HEK293 (cell line): Measurements from ENCODE around the gene ABLIM2.
A peak's percentile ranks its signal among the peaks of the same experiment; 100 is the strongest.

ENCODE experiments used
- CTCF ChIA-PET: fragments of 350-600 bp; formaldehyde crosslinking; extraction: SDS; loops from one replicate; lab custom pipeline; 2021; ENCODE audit warnings: antibody characterized with exemption; lab: Yijun Ruan, JAX
- POLR2A ChIA-PET: fragments of 300-600 bp; formaldehyde crosslinking; extraction: SDS; loops from one replicate; lab custom pipeline; 2020; ENCODE audit warnings: antibody characterized with exemption, inconsistent platforms; lab: Yijun Ruan, JAX
- H3K27ac ChIP-seq: fragments of 200-500 bp; sonication (Bioruptor generic); 2 replicates; pipeline ENCODE4 v1.5.1; 2014; ENCODE audit warnings: low read depth, low read length, control low read depth, inconsistent platforms; ENCODE audit errors: extremely low read depth
- H3K36me3 ChIP-seq, 2 experiments: fragments of 200-500 bp in 1 of 2; sonication (Bioruptor generic) in 1 of 2; 1 replicate in 1 of 2; 2 replicates in 1 of 2; pipeline ENCODE4 v1.5.1; 2014 to 2017; ENCODE audit warnings: inconsistent platforms in 2 of 2, low read length in 2 of 2; ENCODE audit not compliant: control insufficient read depth in 2 of 2, insufficient read depth in 1 of 2
- H3K4me1 ChIP-seq: fragments of 200-500 bp; sonication (Bioruptor generic); 2 replicates; pipeline ENCODE4 v1.5.1; 2014; ENCODE audit warnings: mild to moderate bottlenecking, low read length, inconsistent platforms; ENCODE audit not compliant: control insufficient read depth, insufficient read depth
- H3K4me3 ChIP-seq: 2 replicates; pipeline ENCODE4 v1.5.1; 2011; ENCODE audit warnings: low read depth, mild to moderate bottlenecking, control low read depth, low read length, moderate library complexity
- H3K9me3 ChIP-seq: fragments of 200-500 bp; sonication (Bioruptor generic); 2 replicates; pipeline ENCODE4 v1.5.1; 2014; ENCODE audit warnings: low read depth, low read length, inconsistent platforms; ENCODE audit not compliant: control insufficient read depth, insufficient read depth
- KLF1 ChIP-seq: fragments of 450-650 bp; formaldehyde crosslinking; IDR thresholded peaks from 2 replicates; pipeline ENCODE4 v1.5.1; 2016; ENCODE audit warnings: missing biosample characterization, missing genetic modification characterization
- KLF9 ChIP-seq: fragments of 450-650 bp; formaldehyde crosslinking; IDR thresholded peaks from 2 replicates; pipeline ENCODE4 v1.5.1; 2016; ENCODE audit warnings: missing biosample characterization, missing genetic modification characterization, low read depth
- MZF1 ChIP-seq: fragments of 450-650 bp; formaldehyde crosslinking; IDR thresholded peaks from 2 replicates; pipeline ENCODE4 v1.5.1; 2017; ENCODE audit warnings: missing biosample characterization, missing genetic modification characterization, borderline replicate concordance
- PRDM1 ChIP-seq: fragments of 450-650 bp; formaldehyde crosslinking; IDR thresholded peaks from 2 replicates; pipeline ENCODE4; 2016; ENCODE audit warnings: missing biosample characterization, missing genetic modification characterization
- SCRT1 ChIP-seq: fragments of 450-650 bp; formaldehyde crosslinking; IDR thresholded peaks from 2 replicates; pipeline ENCODE4 v1.5.1; 2016; ENCODE audit warnings: missing biosample characterization, missing genetic modification characterization, borderline replicate concordance
- SCRT2 ChIP-seq: fragments of 450-650 bp; formaldehyde crosslinking; IDR thresholded peaks from 2 replicates; pipeline ENCODE4 v1.5.1; 2016; ENCODE audit warnings: missing biosample characterization, missing genetic modification characterization
- ZFP3 ChIP-seq: fragments of 450-650 bp; formaldehyde crosslinking; IDR thresholded peaks from 2 replicates; pipeline ENCODE4 v1.5.1; 2016; ENCODE audit warnings: low read depth, missing biosample characterization, missing genetic modification characterization
- ZFP69B ChIP-seq: fragments of 450-650 bp; formaldehyde crosslinking; IDR thresholded peaks from 2 replicates; pipeline ENCODE4 v1.5.1; 2016; ENCODE audit warnings: missing biosample characterization, missing genetic modification characterization
- ZNF121 ChIP-seq: fragments of 450-650 bp; formaldehyde crosslinking; IDR thresholded peaks from 2 replicates; pipeline ENCODE4 v1.5.1; 2016; ENCODE audit warnings: missing biosample characterization, missing genetic modification characterization
- ZNF2 ChIP-seq: fragments of 450-650 bp; formaldehyde crosslinking; IDR thresholded peaks from 2 replicates; pipeline ENCODE4 v1.5.1; 2016; ENCODE audit warnings: missing biosample characterization, missing genetic modification characterization
- ZNF341 ChIP-seq: fragments of 450-650 bp; formaldehyde crosslinking; IDR thresholded peaks from 2 replicates; pipeline ENCODE4; 2016; ENCODE audit warnings: low read depth, missing biosample characterization, missing genetic modification characterization
- ZNF350 ChIP-seq: fragments of 450-650 bp; formaldehyde crosslinking; IDR thresholded peaks from 2 replicates; pipeline ENCODE4 v1.5.0; 2017; ENCODE audit warnings: missing biosample characterization, mild to moderate bottlenecking, missing genetic modification characterization
- ZNF354C ChIP-seq: fragments of 450-650 bp; formaldehyde crosslinking; IDR thresholded peaks from 2 replicates; pipeline ENCODE4 v1.5.1; 2016; ENCODE audit warnings: missing biosample characterization, missing genetic modification characterization, low read depth, borderline replicate concordance
- ZNF48 ChIP-seq: fragments of 450-650 bp; formaldehyde crosslinking; IDR thresholded peaks from 2 replicates; pipeline ENCODE4 v1.5.1; 2016; ENCODE audit warnings: missing biosample characterization, missing genetic modification characterization
- ZNF510 ChIP-seq: fragments of 450-650 bp; formaldehyde crosslinking; IDR thresholded peaks from 2 replicates; pipeline ENCODE4 v1.5.1; 2018; ENCODE audit warnings: mild to moderate bottlenecking, missing genetic modification characterization, missing biosample characterization; ENCODE audit not compliant: insufficient replicate concordance
- ZNF555 ChIP-seq: fragments of 450-650 bp; formaldehyde crosslinking; conservative IDR thresholded peaks from 2 replicates; pipeline ENCODE4 v1.5.1; 2017; ENCODE audit warnings: missing biosample characterization, mild to moderate bottlenecking, missing genetic modification characterization, inconsistent platforms
- ZNF571 ChIP-seq: fragments of 450-650 bp; formaldehyde crosslinking; IDR thresholded peaks from 2 replicates; pipeline ENCODE4 v1.5.0; 2017; ENCODE audit warnings: missing biosample characterization, missing genetic modification characterization
- ZNF677 ChIP-seq: fragments of 450-650 bp; IDR thresholded peaks from 2 replicates; pipeline ENCODE4 v1.5.0; 2018; ENCODE audit warnings: missing biosample characterization, mild to moderate bottlenecking, missing genetic modification characterization, moderate library complexity
- ZNF701 ChIP-seq: fragments of 450-650 bp; formaldehyde crosslinking; IDR thresholded peaks from 2 replicates; pipeline ENCODE4 v1.5.1; 2016; ENCODE audit warnings: missing biosample characterization, missing genetic modification characterization
- ZNF747 ChIP-seq: fragments of 450-650 bp; formaldehyde crosslinking; IDR thresholded peaks from 2 replicates; pipeline ENCODE4 v1.5.1; 2016; ENCODE audit warnings: missing biosample characterization, missing genetic modification characterization
- ZNF776 ChIP-seq: fragments of 450-650 bp; formaldehyde crosslinking; IDR thresholded peaks from 2 replicates; pipeline ENCODE4 v1.5.0; 2017; ENCODE audit warnings: missing biosample characterization, missing genetic modification characterization, borderline replicate concordance
- ZNF785 ChIP-seq: fragments of 450-650 bp; formaldehyde crosslinking; IDR thresholded peaks from 2 replicates; pipeline ENCODE4 v1.5.1; 2016; ENCODE audit warnings: missing biosample characterization, missing genetic modification characterization
- ZNF791 ChIP-seq: fragments of 450-650 bp; formaldehyde crosslinking; IDR thresholded peaks from 2 replicates; pipeline ENCODE4 v1.5.1; 2016; ENCODE audit warnings: missing biosample characterization, missing genetic modification characterization
- TF ChIP-seq, protein P1 (sequence below): fragments of 450-650 bp; formaldehyde crosslinking; IDR thresholded peaks from 2 replicates; pipeline ENCODE4 v1.5.1; 2016; ENCODE audit warnings: missing biosample characterization, missing genetic modification characterization
- TF ChIP-seq, protein P2 (sequence below): fragments of 450-650 bp; formaldehyde crosslinking; IDR thresholded peaks from 2 replicates; pipeline ENCODE4 v1.5.1; 2016; ENCODE audit warnings: missing biosample characterization, missing genetic modification characterization
- TF ChIP-seq, protein P3 (sequence below): fragments of 450-650 bp; formaldehyde crosslinking; IDR thresholded peaks from 2 replicates; pipeline ENCODE4 v1.5.1; 2016; ENCODE audit warnings: missing biosample characterization, missing genetic modification characterization
- TF ChIP-seq, protein P4 (sequence below): fragments of 450-650 bp; formaldehyde crosslinking; IDR thresholded peaks from 2 replicates; pipeline ENCODE4 v1.5.1; 2016; ENCODE audit warnings: missing biosample characterization, missing genetic modification characterization

Gene ABLIM2

DNA sequence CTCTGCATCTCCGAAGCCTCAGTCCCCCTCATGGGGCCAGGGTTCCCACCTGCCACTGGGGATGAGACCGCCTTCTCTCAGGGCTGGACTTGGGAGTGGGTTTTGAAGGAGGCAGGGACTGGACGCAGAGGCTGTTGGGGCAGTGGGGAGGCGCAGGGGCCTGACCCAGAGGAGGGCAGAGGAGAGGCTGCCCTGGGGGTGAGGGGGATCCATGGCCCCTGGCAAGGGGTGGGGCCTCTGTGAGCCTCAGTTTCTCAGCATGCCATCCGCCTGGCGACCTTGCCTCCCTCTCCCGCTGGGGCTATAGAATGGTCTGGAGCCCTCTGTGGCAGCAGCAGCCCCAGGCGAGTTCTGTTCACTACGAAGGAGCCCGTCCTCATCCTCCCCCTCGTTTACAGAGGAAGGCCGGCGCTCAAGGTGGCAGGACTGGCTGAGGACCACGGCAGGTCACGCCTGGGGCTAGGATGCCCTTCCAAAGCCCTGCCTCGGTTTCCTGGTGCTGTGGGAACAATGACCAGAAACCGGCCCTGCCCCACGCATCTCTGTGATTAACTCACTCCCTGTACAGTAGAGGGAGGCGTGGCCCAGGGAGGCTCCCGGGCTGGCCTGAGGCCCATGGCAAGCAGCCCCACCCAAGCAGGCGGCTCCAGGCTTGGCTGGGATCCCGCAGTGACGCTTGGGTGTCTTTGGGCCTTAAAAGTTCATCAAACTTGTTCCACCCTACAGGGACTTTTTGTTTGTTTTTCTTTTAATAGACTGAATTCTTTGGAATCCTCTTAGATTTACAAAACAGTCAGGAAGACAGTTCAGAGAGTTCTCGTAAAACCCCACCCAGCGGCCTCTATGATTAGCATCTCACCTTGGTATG, 24.5 kb upstream of the ABLIM2 start (continued):
- TF ChIP-seq, protein P1, sequence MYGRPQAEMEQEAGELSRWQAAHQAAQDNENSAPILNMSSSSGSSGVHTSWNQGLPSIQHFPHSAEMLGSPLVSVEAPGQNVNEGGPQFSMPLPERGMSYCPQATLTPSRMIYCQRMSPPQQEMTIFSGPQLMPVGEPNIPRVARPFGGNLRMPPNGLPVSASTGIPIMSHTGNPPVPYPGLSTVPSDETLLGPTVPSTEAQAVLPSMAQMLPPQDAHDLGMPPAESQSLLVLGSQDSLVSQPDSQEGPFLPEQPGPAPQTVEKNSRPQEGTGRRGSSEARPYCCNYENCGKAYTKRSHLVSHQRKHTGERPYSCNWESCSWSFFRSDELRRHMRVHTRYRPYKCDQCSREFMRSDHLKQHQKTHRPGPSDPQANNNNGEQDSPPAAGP (tag by site-specific recombination), result no peak
- peak; percentile 64 for TF ChIP-seq KLF9 (tag by site-specific recombination)
- TF ChIP-seq ZNF791 (tag by site-specific recombination), result no peak
- TF ChIP-seq ZNF121, result no peak
- TF ChIP-seq ZFP69B (tag by site-specific recombination), result no peak
- no peak for TF ChIP-seq ZNF350 (tag by site-specific recombination)
- TF ChIP-seq, protein P2, sequence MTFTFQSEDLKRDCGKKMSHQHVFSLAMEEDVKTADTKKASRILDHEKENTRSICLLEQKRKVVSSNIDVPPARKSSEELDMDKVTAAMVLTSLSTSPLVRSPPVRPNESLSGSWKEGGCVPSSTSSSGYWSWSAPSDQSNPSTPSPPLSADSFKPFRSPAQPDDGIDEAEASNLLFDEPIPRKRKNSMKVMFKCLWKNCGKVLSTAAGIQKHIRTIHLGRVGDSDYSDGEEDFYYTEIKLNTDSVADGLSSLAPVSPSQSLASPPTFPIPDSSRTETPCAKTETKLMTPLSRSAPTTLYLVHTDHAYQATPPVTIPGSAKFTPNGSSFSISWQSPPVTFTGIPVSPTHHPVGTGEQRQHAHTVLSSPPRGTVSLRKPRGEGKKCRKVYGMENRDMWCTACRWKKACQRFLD (tag by site-specific recombination), result no peak
- no peak for TF ChIP-seq ZNF571 (tag by site-specific recombination)
- TF ChIP-seq ZNF341, result 0 out of 2 replicates have a peak, but pooled peaks have one; percentile 32

DNA sequence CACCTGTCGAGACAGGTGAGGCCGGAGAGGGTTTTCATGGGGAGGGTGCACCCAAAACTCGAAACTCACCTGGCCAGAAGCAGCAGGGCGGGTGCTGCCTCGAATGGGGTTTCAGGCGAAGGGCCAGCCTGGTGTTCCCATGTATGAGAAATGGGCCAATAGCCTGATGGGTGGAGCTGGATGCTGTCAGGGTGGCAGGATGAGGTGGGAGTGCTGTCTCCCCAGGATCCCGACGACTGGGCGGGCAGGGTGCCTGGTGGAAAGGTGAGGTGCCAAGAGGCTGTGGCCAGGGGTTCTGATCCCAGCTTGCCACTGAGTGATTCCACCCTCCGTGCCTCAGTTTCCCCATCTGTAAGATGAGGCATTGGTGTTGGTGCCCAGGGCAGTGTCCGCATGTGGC, 23.7 kb upstream of the ABLIM2 start:
- Histone ChIP-seq H3K9me3 (no peaks in the 10 kb centered on the region), H3K36me3 (no peaks in the 10 kb centered on the region), H3K4me3 (no peak overlapping the region), H3K27ac (no peak overlapping the region), H3K4me1 (no peaks in the 10 kb centered on the region; the same call in 1 of the 2 replicates)
- TF ChIP-seq SCRT1 (tag by site-specific recombination), result 0 out of 2 replicates have a peak, but pooled peaks have one; percentile 4
- TF ChIP-seq, protein P3, sequence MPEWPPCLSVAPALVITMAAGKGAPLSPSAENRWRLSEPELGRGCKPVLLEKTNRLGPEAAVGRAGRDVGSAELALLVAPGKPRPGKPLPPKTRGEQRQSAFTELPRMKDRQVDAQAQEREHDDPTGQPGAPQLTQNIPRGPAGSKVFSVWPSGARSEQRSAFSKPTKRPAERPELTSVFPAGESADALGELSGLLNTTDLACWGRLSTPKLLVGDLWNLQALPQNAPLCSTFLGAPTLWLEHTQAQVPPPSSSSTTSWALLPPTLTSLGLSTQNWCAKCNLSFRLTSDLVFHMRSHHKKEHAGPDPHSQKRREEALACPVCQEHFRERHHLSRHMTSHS, result no peak
- CTCF ChIA-PET, result interaction anchor here (0.6 to 1.4 kb wide), 2 partner anchors 14 to 220 kb away, joined by 3 to 4 read pairs; no protein-coding TSS in a partner anchor
- POLR2A ChIA-PET, result no interaction called here

DNA sequence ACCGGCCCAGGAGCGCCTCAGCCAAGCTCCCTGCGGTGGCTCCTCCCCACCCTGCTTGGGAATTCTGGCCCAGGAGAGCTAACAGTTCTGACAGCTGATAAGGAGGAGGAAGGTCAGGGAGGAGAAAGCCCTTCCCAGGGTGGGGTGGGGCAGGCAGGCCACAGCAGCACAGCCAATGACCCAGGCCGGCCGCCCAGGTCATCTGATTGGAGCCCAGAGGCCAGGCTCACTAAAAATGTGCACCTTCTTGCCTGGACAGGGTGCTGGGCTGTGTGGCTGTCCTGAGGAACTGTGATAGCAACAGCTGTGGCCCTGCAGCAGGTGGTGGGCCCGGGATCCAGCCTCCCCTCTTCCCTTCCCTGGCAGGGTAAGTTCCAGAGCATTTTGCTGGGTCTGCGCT, 23.2 kb upstream of the ABLIM2 start:
- ChIA-PET POLR2A (no interaction called here), CTCF (interaction anchor here (0.6 to 1.4 kb wide), 2 partner anchors 14 to 221 kb away, joined by 3 to 4 read pairs; no protein-coding TSS in a partner anchor)
- no peaks in the 10 kb centered on the region for H3K9me3 ChIP-seq
- H3K4me1 ChIP-seq, result no peaks in the 10 kb centered on the region; the same call in 1 of the 2 replicates
- no peaks in the 10 kb centered on the region for H3K36me3 ChIP-seq
- no peak overlapping the region for H3K27ac ChIP-seq
- H3K4me3 ChIP-seq, result no peak overlapping the region
- TF ChIP-seq ZNF776 (tag by site-specific recombination) (no peak), SCRT1 (tag by site-specific recombination) (peak; percentile 64; the same call in 1 of the 2 replicates), ZNF2 (tag by site-specific recombination) (no peak), SCRT2 (tag by site-specific recombination) (peak; percentile 55), ZNF747 (tag by site-specific recombination) (no peak), ZNF785 (tag by site-specific recombination) (no peak), ZNF701 (no peak), MZF1 (tag by site-specific recombination) (no peak), KLF1 (tag by site-specific recombination) (0 out of 2 replicates have a peak, but pooled peaks have one; percentile 37), ZFP3 (no peak), ZNF510 (no peak), ZNF48 (tag by site-specific recombination) (no peak), ZNF555 (tag by site-specific recombination) (no peak), ZNF354C (no peak), PRDM1 (tag by site-specific recombination) (no peak), ZNF677 (tag by site-specific recombination) (no peak)
- TF ChIP-seq, protein P4, sequence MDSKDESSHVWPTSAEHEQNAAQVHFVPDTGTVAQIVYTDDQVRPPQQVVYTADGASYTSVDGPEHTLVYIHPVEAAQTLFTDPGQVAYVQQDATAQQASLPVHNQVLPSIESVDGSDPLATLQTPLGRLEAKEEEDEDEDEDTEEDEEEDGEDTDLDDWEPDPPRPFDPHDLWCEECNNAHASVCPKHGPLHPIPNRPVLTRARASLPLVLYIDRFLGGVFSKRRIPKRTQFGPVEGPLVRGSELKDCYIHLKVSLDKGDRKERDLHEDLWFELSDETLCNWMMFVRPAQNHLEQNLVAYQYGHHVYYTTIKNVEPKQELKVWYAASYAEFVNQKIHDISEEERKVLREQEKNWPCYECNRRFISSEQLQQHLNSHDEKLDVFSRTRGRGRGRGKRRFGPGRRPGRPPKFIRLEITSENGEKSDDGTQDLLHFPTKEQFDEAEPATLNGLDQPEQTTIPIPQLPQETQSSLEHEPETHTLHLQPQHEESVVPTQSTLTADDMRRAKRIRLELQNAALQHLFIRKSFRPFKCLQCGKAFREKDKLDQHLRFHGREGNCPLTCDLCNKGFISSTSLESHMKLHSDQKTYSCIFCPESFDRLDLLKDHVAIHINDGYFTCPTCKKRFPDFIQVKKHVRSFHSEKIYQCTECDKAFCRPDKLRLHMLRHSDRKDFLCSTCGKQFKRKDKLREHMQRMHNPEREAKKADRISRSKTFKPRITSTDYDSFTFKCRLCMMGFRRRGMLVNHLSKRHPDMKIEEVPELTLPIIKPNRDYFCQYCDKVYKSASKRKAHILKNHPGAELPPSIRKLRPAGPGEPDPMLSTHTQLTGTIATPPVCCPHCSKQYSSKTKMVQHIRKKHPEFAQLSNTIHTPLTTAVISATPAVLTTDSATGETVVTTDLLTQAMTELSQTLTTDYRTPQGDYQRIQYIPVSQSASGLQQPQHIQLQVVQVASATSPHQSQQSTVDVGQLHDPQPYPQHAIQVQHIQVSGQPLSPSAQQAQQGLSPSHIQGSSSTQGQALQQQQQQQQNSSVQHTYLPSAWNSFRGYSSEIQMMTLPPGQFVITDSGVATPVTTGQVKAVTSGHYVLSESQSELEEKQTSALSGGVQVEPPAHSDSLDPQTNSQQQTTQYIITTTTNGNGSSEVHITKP (tag by site-specific recombination), result no peak
